ENCODE measurements around the gene ACTRT2.

ACTRT2 gene

DNA sequence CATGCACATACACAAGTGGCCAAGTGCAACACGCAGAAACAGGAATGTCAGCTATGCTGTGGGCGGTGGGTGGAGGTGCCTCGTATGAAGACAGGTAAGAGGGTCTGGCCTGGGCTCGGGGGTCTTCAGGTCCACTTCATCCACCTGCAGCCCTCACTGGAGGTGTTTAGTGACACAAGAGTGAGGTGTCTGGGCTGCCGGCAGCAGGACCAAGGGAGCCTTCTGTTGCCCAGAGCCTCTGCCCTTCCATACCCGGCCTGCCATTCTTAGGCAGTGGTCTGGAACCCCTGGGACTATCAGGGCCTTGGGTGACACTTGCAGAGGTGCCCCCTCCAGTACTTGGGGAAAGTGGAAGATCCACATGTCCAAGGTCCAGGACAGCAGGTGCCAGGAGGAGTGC lies 21.7 kb upstream of the ACTRT2 start:
- ATAC-seq (ENCODE audit: insufficient read depth, low read depth) (no peak), DNase-seq (no peak)
- Histone ChIP-seq H4K20me1 (ENCODE audit: insufficient read depth, low read length) (no peaks in the 10 kb centered on the region), H3K4me1 (ENCODE audit: insufficient read depth, low read length) (no peaks in the 10 kb centered on the region), H2AFZ (ENCODE audit: low read depth, low read length) (no peak overlapping the region), H3K9me3 (ENCODE audit: insufficient read depth, low read length, severe bottlenecking) (peaks cover 2% of the 10 kb centered on the region), H3K9ac (ENCODE audit: low read depth, low read length) (no peak overlapping the region), H3K27ac (ENCODE audit: low read length) (no peak overlapping the region), H3K4me2 (ENCODE audit: insufficient read depth, low read length) (no peak overlapping the region), H3K36me3 (ENCODE audit: insufficient read depth, low read length) (no peaks in the 10 kb centered on the region), H3K27me3 (ENCODE audit: insufficient read depth, low read length, poor library complexity) (no peaks in the 10 kb centered on the region), H3K4me3 (ENCODE audit: low read depth in 1 of 2, low read length in 2 of 2) (no peak overlapping the region), H3K79me2 (ENCODE audit: insufficient read depth, low read length) (no peaks in the 10 kb centered on the region)
- TF ChIP-seq EZH2 (IDR thresholded peaks at IDR 0.05; ENCODE audit: borderline replicate concordance, low read depth, low read length, severe bottlenecking) = no peak
- TF ChIP-seq, protein P1, sequence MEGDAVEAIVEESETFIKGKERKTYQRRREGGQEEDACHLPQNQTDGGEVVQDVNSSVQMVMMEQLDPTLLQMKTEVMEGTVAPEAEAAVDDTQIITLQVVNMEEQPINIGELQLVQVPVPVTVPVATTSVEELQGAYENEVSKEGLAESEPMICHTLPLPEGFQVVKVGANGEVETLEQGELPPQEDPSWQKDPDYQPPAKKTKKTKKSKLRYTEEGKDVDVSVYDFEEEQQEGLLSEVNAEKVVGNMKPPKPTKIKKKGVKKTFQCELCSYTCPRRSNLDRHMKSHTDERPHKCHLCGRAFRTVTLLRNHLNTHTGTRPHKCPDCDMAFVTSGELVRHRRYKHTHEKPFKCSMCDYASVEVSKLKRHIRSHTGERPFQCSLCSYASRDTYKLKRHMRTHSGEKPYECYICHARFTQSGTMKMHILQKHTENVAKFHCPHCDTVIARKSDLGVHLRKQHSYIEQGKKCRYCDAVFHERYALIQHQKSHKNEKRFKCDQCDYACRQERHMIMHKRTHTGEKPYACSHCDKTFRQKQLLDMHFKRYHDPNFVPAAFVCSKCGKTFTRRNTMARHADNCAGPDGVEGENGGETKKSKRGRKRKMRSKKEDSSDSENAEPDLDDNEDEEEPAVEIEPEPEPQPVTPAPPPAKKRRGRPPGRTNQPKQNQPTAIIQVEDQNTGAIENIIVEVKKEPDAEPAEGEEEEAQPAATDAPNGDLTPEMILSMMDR (IDR thresholded peaks at IDR 0.05; ENCODE audit: borderline replicate concordance, extremely low read depth, low read length, poor library complexity, severe bottlenecking) = no peak

DNA sequence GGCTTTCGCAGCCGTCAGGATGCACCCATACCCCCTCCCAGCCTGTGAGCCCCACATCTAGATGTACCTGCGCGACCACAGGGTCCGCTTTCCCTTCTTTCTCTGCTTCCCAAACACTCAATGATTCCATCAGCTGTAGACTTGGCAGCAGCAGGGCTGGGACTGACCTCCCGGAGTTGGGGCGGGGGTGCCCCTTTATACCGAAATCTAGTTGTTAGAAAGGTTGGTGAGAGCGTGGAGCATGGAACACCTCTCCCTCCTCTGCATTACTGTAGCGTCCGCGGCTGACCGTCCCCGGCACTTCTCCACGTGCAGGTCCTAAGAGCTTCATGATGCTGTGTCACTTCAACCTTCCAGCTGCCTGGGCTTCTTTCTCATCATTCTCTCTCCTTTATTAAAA lies 21.1 kb upstream of the ACTRT2 start:
- H3K9ac ChIP-seq (ENCODE audit: low read depth, low read length) = no peak overlapping the region
- H3K9me3 ChIP-seq (ENCODE audit: insufficient read depth, low read length, severe bottlenecking) = peaks cover under 1% of the 10 kb centered on the region
- no peak overlapping the region for H2AFZ ChIP-seq (ENCODE audit: low read depth, low read length)
- no peaks in the 10 kb centered on the region for H3K36me3 ChIP-seq (ENCODE audit: insufficient read depth, low read length)
- no peaks in the 10 kb centered on the region for H3K4me1 ChIP-seq (ENCODE audit: insufficient read depth, low read length)
- H3K79me2 ChIP-seq (ENCODE audit: insufficient read depth, low read length) = no peaks in the 10 kb centered on the region
- no peak overlapping the region for H3K4me2 ChIP-seq (ENCODE audit: insufficient read depth, low read length)
- DNase-seq (no peak), ATAC-seq (ENCODE audit: insufficient read depth, low read depth) (no peak)
- TF ChIP-seq, protein P1 (IDR thresholded peaks at IDR 0.05; ENCODE audit: borderline replicate concordance, extremely low read depth, low read length, poor library complexity, severe bottlenecking) = no peak
- no peak for TF ChIP-seq EZH2 (IDR thresholded peaks at IDR 0.05; ENCODE audit: borderline replicate concordance, low read depth, low read length, severe bottlenecking)
- no peak overlapping the region for H3K27ac ChIP-seq (ENCODE audit: low read length)
- no peaks in the 10 kb centered on the region for H3K27me3 ChIP-seq (ENCODE audit: insufficient read depth, low read length, poor library complexity)
- no peaks in the 10 kb centered on the region for H4K20me1 ChIP-seq (ENCODE audit: insufficient read depth, low read length)
- no peak overlapping the region for H3K4me3 ChIP-seq (ENCODE audit: low read depth in 1 of 2, low read length in 2 of 2)

DNA sequence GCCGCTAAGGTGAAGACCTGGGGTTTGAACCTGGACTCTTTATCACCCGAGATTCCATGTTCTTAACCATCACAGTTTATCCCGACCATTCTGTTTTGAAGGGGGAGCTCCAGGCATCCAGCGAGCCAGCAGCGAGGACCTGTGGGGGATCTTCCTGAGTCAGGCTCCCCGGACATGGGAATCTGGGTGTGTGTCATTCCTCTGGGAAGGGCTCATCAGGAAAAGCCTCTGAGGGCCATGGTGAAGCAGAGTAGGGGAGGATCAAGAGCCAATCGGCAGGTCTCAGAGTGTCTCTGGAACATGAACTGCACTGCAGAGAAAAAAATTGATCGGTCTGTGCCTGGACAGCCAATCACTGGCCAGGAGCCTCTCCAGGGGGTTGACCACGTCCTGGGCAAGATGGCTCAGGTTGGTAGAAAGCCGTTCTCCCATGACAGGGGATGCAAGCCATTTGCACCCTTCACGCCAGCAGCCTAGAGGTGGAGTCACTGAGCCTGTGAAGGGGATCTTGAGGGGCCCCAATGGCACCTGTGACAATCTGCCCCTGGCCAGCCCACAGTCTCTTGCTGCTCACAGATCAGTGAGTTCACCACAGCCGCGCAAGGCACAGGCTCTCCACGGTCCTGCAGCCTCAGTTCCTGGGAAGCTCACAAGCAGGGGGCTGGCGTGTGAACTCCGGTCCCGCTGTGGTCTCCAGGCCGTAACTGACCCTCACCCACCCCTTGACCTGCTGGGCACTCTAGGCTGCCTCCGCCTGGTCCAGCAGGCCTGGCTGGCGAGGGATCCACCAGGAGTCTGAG lies 20.4 kb upstream of the ACTRT2 start:
- no peak for ATAC-seq (ENCODE audit: insufficient read depth, low read depth)
- Histone ChIP-seq H3K36me3 (ENCODE audit: insufficient read depth, low read length) (no peaks in the 10 kb centered on the region), H2AFZ (ENCODE audit: low read depth, low read length) (no peak overlapping the region), H3K4me3 (ENCODE audit: low read depth in 1 of 2, low read length in 2 of 2) (no peak overlapping the region), H3K9ac (ENCODE audit: low read depth, low read length) (no peak overlapping the region), H4K20me1 (ENCODE audit: insufficient read depth, low read length) (no peaks in the 10 kb centered on the region), H3K4me2 (ENCODE audit: insufficient read depth, low read length) (no peak overlapping the region), H3K79me2 (ENCODE audit: insufficient read depth, low read length) (no peaks in the 10 kb centered on the region), H3K4me1 (ENCODE audit: insufficient read depth, low read length) (no peaks in the 10 kb centered on the region), H3K27me3 (ENCODE audit: insufficient read depth, low read length, poor library complexity) (no peaks in the 10 kb centered on the region), H3K9me3 (ENCODE audit: insufficient read depth, low read length, severe bottlenecking) (peaks cover 7% of the 10 kb centered on the region), H3K27ac (ENCODE audit: low read length) (no peak overlapping the region)
- no peak for TF ChIP-seq EZH2 (IDR thresholded peaks at IDR 0.05; ENCODE audit: borderline replicate concordance, low read depth, low read length, severe bottlenecking)
- TF ChIP-seq, protein P1 (IDR thresholded peaks at IDR 0.05; ENCODE audit: borderline replicate concordance, extremely low read depth, low read length, poor library complexity, severe bottlenecking) = no peak
- no peak for DNase-seq
